ENCODE results near the gene RUNX3. TPM values are rescaled to one million over a fixed set of nuclear protein-coding genes. Genes with fewer than 3 reads are reported as not detected.

The RUNX3 gene
- total RNA-seq, 4 donors from 2014 or later: 0.27 to 2.8 (median 0.77) TPM

DNA sequence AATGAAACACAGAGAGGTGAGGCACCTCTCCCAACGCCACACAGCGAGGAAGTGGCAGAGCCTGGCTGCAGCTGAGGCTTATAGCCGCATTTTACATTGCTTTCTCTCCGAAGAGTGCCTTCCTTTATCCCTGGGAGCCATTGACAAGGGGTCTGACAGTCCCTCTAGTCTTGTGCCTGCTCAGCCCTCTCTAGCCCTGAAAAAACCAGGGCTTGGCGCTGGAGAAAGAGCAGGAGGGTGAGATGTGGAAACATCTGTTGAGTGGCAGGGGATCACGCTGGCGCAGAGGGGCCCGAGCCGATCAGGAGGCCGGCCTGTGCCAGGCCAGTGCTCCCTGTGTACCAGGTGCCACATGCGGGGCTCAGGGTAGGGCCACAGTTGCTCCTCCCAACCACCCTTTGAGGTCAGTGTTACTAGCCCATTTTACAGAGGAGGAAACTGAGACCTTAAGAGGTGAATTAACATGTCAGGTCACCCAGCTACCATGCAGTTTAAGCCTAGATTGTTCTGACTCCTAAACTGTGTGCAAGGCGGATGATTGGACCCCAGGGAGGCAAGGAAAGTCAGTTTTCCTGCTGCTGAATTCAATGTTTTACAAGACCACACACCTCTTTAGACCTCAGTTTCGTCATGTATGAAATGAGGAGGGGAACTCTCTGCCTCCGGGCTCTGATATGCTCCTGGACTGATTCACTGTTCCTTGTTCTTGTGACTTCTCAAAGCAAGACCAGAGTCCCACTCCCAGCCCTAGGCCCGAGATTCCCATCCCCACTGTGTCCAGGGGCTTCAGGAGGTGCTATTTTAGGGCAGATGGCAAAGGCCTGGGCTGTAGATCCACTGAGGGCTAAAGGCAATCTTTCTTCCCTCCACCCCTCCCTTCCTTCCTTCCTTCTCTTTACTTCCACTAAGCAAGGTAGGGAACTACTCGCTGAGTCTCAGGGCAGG, 28.0 kb upstream of the RUNX3 start:
- no peak for TF ChIP-seq POLR2A (IDR thresholded peaks at IDR 0.05)
- no peaks in the 10 kb centered on the region for H3K4me1 ChIP-seq
- H3K36me3 ChIP-seq: no peaks in the 10 kb centered on the region
- H3K4me3 ChIP-seq (replicated peaks in 1 of 3): no peak overlapping the region
- H3K27ac ChIP-seq: no peak overlapping the region
- DNase-seq: no peak
- WGBS, 2 donors: 91 to 92% methylated on average over 15 to 16 of the region's 16 CpGs
- H3K27me3 ChIP-seq: no peaks in the 10 kb centered on the region
- H3K9me3 ChIP-seq: no peaks in the 10 kb centered on the region
- intact Hi-C loops (cut with DNase I): no loop called here

DNA sequence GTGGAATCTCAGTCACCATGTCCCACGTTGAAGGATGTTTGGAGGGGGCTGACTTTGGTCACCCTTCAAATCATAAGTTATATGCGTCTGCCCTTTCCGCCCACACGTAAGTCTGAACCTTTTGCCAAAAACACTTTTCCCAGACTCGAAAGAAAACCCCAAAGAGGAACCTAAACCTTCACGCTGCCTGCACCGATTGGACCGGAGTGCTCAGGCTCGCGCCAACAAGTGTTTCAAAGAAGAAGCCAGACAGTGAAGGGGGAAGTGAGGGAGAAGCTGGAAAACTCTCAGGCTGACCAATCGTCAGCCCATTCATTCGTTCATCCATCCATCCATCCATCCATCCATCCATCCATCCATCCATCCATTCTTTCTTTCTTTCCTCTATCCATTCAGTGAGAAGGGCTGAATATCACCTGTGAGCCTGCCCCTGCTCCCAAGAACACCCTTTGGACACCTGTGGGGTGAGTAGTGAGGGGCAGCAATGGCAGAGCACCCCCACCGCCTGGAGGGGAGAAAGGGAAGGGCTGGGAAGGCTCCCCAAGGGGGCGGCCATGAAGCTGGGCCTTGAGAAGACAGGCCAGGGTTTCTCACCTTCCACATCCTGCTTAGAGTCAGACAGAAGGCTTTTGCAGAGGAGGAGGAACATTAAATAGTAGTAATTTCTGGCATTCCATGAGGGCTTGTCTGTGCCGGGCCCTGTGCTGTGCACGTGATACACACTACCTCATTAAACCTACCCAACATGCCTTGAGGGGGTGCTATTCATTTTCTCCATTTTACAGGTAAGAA, 27.1 kb upstream of the RUNX3 start:
- Histone ChIP-seq H3K4me3 (replicated peaks in 1 of 3) (no peak overlapping the region), H3K27ac (no peak overlapping the region), H3K36me3 (no peaks in the 10 kb centered on the region), H3K27me3 (no peaks in the 10 kb centered on the region), H3K4me1 (no peaks in the 10 kb centered on the region), H3K9me3 (no peaks in the 10 kb centered on the region)
- intact Hi-C loops (cut with DNase I): no loop called here
- WGBS, 2 donors: 81 to 84% methylated on average over 16 of the region's 16 CpGs
- no peak for DNase-seq
- TF ChIP-seq POLR2A (IDR thresholded peaks at IDR 0.05): no peak
- TF ChIP-seq, protein P1, sequence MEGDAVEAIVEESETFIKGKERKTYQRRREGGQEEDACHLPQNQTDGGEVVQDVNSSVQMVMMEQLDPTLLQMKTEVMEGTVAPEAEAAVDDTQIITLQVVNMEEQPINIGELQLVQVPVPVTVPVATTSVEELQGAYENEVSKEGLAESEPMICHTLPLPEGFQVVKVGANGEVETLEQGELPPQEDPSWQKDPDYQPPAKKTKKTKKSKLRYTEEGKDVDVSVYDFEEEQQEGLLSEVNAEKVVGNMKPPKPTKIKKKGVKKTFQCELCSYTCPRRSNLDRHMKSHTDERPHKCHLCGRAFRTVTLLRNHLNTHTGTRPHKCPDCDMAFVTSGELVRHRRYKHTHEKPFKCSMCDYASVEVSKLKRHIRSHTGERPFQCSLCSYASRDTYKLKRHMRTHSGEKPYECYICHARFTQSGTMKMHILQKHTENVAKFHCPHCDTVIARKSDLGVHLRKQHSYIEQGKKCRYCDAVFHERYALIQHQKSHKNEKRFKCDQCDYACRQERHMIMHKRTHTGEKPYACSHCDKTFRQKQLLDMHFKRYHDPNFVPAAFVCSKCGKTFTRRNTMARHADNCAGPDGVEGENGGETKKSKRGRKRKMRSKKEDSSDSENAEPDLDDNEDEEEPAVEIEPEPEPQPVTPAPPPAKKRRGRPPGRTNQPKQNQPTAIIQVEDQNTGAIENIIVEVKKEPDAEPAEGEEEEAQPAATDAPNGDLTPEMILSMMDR (IDR thresholded peaks at IDR 0.05): no peak

DNA sequence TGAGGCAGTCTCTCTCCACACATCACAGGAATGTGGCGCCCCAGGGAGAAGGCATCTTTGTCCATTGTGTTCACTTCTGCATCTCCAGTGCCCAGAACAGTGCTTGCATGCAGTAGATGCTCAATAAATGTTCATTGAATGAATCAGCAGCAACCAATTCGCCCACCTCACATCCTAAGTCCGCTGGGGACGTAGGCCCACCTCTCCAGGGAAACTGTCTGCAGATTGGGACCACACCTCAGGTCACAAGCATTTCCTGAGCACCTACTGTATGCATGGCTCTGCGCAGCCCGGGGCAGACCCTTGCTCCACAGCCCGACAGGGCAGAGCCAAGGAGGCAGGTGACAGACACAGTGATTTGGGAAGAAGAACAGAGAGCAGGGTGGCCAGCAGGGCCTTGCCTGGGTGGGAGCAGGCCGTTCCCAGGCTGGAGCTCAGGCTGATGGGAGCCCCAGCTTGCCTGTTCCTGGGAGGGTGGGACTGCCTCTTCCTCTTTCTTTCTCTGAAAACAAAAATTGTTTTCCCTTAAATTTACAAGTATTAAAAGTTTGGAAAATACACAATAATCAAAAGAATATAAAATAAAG, 25.8 kb upstream of the RUNX3 start:
- DNase-seq: no peak
- no peaks in the 10 kb centered on the region for H3K4me1 ChIP-seq
- H3K27me3 ChIP-seq: no peaks in the 10 kb centered on the region
- no peak overlapping the region for H3K27ac ChIP-seq
- H3K36me3 ChIP-seq: no peaks in the 10 kb centered on the region
- no peak for TF ChIP-seq POLR2A (IDR thresholded peaks at IDR 0.05)
- TF ChIP-seq, protein P1 (IDR thresholded peaks at IDR 0.05): no peak
- intact Hi-C loops (cut with DNase I): no loop called here
- H3K4me3 ChIP-seq (replicated peaks in 1 of 3): no peak overlapping the region
- WGBS, 2 donors: 87 to 96% methylated on average over 6 to 8 of the region's 8 CpGs
- no peaks in the 10 kb centered on the region for H3K9me3 ChIP-seq

DNA sequence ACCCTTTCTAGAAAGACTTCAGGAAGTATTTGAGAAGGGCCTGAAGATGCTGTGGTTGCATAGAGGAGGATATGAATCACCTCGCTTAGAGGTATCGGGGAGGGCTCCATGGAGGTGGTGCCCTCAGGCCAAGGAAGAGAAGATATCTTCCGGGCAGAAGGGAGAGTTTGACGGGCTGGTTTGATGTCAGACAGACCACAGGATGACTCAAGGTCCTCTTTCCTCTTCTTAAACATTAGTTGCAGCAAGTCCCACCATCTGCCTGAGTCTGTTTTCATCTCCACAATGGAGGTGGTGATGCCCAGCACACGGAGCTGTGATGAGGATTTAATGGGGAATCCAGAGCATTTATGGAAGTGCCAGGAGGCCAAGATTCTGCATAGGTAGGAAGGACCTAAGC, 25.1 kb upstream of the RUNX3 start:
- intact Hi-C loops (cut with DNase I): no loop called here
- no peak for DNase-seq
- Histone ChIP-seq H3K9me3 (no peaks in the 10 kb centered on the region), H3K4me1 (no peaks in the 10 kb centered on the region), H3K27me3 (no peaks in the 10 kb centered on the region), H3K27ac (no peak overlapping the region), H3K4me3 (replicated peaks in 1 of 3) (no peak overlapping the region), H3K36me3 (no peaks in the 10 kb centered on the region)
- WGBS, 2 donors: 77 to 84% methylated on average over 5 of the region's 5 CpGs
- no peak for TF ChIP-seq POLR2A (IDR thresholded peaks at IDR 0.05)
- TF ChIP-seq, protein P1 (IDR thresholded peaks at IDR 0.05): no peak

DNA sequence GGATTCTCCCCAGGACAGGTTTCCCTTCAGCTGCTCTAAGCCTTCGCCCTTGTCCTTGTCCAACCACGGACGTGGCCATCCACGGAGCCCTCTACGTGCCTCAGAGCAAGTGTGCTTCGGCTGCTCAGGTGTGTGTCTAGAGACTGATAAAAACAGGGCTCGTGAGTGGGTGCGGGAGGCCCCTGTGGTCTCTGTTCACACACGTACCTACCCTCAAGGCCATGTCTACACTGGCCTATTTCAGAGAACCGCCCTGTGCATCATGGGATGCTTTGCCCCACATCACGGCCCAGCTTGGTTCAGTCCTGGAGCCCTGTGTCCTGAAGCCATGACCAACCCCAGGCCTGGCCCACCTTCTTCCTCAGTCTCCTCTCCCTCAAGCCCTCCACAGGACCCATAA, 24.6 kb upstream of the RUNX3 start:
- WGBS, 2 donors: 86 to 95% methylated on average over 10 to 11 of the region's 11 CpGs
- H3K27me3 ChIP-seq: no peaks in the 10 kb centered on the region
- H3K36me3 ChIP-seq: no peaks in the 10 kb centered on the region
- no peaks in the 10 kb centered on the region for H3K9me3 ChIP-seq
- H3K4me3 ChIP-seq (replicated peaks in 1 of 3): no peak overlapping the region
- DNase-seq: no peak
- no peak overlapping the region for H3K27ac ChIP-seq
- intact Hi-C loops (cut with DNase I): no loop called here
- TF ChIP-seq POLR2A (IDR thresholded peaks at IDR 0.05): no peak
- TF ChIP-seq, protein P1 (IDR thresholded peaks at IDR 0.05): no peak
- H3K4me1 ChIP-seq: no peaks in the 10 kb centered on the region

All from thyroid gland (tissue), 4 donors.